GM19452 (cell line): Measurements from ENCODE around the gene FOXP1.

ENCODE experiments used
- ATAC-seq: cut with Tn5 transposase; IDR thresholded peaks from one replicate; pipeline ENCODE4 v1.9.1; 2021; ENCODE audit not compliant: unreplicated experiment

FOXP1 gene

GRCh38 chr3:71583566-71584393, at the start of gene FOXP1:
FOXP1 (minus strand) TSS chr3:71583728; CDS start chr3:71198381, 385,347 bp downstream.
- ATAC-seq, result no peak

GRCh38 chr3:71629711-71630110, 46.2 kb upstream of the FOXP1 start:
- no peak for ATAC-seq

GRCh38 chr3:71629289-71629688, 45.8 kb upstream of the FOXP1 start:
- no peak for ATAC-seq

GRCh38 chr3:71628522-71628921, 45.0 kb upstream of the FOXP1 start:
- ATAC-seq, result no peak

GRCh38 chr3:71625676-71626075, 42.1 kb upstream of the FOXP1 start:
- no peak for ATAC-seq

- ATAC-seq, result no peak
These were observed 38.5 kb upstream of the FOXP1 start for GRCh38 chr3:71621825-71622537.

- ATAC-seq, result no peak
These were observed 35.0 kb upstream of the FOXP1 start for GRCh38 chr3:71618538-71618937.

GRCh38 chr3:71616571-71617021, 33.1 kb upstream of the FOXP1 start:
- ATAC-seq, result no peak

- ATAC-seq, result no peak
These were observed 31.3 kb upstream of the FOXP1 start for GRCh38 chr3:71614869-71615268.

- ATAC-seq, result no peak
These were observed 30.9 kb upstream of the FOXP1 start for GRCh38 chr3:71614426-71614825.

- ATAC-seq, result no peak
These were observed 27.6 kb upstream of the FOXP1 start for GRCh38 chr3:71611099-71611498.

GRCh38 chr3:71607364-71607763, 23.8 kb upstream of the FOXP1 start:
- ATAC-seq, result no peak

- no peak for ATAC-seq
These were observed 23.1 kb upstream of the FOXP1 start for GRCh38 chr3:71606582-71606981.

GRCh38 chr3:71602256-71602655, 18.7 kb upstream of the FOXP1 start:
- ATAC-seq, result no peak

GRCh38 chr3:71601811-71602210, 18.3 kb upstream of the FOXP1 start:
- ATAC-seq, result no peak

GRCh38 chr3:71600646-71601288, 17.2 kb upstream of the FOXP1 start:
- ATAC-seq, result no peak

GRCh38 chr3:71599416-71599815, 15.9 kb upstream of the FOXP1 start:
- no peak for ATAC-seq

GRCh38 chr3:71598292-71598691, 14.8 kb upstream of the FOXP1 start:
- ATAC-seq, result no peak

GRCh38 chr3:71597286-71597685, 13.8 kb upstream of the FOXP1 start:
- no peak for ATAC-seq

GRCh38 chr3:71593106-71593505, 9.6 kb upstream of the FOXP1 start:
- ATAC-seq, result no peak

GRCh38 chr3:71591101-71591500, 7.6 kb upstream of the FOXP1 start:
- ATAC-seq, result no peak

- no peak for ATAC-seq
These were observed 5.6 kb upstream of the FOXP1 start for GRCh38 chr3:71589132-71589531.
